Stimulated activated CD8-positive, alpha-beta memory T cell treated with anti-CD3 and anti-CD28 coated beads, Interleukin-15, amount 100 ng/mL, for 1 hour (primary cell): ENCODE data around the gene CADPS2.
"Not testable (repeated sequence)": the region's sequence is repeated elsewhere in the genome, so short reads cannot be mapped to it uniquely, and the experiment has no call there.

Experiments
- DNase-seq: peaks from one replicate; pipeline ENCODE4 v3.0.0-alpha.2; 2020; ENCODE audit warnings: low read depth

The CADPS2 gene

DNA sequence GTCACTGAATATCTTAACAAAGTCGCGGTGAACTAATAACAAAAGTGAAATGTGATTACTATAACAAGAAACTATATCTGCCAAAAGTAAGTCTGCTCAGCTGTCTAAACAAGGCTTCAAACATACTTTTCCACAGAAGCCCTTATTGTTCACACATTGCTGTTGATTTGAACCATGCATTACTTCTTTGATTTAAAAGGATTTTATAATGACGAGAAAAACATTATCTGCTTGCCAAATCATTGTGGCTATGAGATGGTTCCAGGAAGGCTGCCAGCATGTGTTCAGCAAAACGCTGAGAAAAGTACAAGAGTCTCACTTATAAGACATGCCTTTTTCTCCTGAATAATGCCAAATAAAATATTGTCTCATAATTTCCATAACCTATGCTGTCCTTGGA is 211.8 kb downstream of the CADPS2 start:
- no peak for DNase-seq

DNA sequence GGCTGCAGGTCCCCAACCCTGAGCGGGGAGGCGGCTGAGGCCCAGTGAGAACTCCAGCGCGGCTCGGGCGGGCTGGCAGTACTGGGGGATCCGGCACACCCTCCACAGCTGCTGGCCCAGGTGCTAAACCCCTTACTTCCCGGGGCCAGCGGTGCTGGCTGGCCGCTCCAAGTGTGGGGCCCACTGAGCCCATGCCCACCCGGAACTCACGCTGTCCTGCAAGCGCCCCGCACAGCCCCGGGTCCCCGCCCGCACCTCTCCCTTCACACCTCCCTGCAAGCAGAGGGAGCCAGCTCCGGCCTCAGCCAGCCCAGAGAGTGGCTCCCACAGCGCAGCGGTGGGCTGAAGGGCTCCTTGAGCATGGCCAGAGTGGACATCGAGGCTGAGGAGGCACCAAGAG is 212.3 kb downstream of the CADPS2 start:
- DNase-seq = no peak

DNA sequence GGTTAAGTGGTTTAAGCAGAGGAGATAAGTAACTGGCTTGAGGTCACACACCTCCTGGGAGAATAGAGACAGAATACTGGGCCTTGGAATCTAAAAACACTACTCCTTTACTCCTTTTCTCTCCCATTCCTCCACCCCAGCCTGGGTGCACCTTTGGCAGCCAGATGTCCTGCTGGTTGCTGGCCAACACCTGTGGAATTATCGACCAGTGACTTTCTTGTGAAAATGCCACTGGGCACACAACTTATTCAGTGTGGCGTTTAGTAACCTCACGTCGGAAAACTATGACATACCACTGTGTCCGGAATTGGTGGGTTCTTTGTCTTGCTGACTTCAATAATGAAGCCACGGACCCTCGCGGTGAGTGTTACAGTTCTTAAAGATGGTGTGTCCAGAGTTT is 213.7 kb downstream of the CADPS2 start:
- no peak for DNase-seq

DNA sequence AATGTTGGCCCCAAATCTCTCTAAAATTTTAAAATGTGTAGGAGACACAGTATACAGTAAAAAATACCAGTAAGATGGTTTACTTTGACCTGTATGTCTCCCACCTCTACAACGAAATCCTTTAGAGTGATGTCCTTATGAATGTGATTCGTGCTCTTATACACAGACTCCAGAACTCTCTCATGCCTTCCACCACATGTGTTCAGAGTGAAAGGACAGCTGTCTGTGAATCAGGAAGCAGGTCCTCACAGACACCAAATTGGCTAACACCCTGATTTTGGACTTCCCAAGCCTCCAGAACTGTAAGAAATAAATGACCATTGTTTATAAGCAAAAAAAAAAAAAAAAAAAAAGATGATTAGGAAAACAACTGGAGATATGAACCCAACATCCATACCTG is 222.5 kb downstream of the CADPS2 start:
- no peak for DNase-seq

DNA sequence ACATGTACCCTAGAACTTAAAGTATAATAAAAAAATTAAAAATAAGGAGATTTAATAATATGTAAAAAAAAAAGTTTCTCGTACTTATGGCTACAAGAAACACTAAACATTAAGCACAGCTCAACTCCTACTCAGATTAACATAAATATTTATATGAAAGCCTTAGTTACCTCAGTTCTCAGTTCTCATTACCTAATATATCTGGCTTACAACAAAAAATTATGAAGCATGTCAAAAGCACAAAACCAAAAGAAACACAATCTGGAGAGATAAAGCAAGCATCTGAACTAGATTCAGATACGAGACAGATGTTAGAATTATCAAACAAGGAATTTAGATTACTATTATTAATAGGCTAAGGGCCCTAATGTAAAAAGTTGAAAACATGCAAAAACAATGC is 227.4 kb downstream of the CADPS2 start:
- no peak for DNase-seq

DNA sequence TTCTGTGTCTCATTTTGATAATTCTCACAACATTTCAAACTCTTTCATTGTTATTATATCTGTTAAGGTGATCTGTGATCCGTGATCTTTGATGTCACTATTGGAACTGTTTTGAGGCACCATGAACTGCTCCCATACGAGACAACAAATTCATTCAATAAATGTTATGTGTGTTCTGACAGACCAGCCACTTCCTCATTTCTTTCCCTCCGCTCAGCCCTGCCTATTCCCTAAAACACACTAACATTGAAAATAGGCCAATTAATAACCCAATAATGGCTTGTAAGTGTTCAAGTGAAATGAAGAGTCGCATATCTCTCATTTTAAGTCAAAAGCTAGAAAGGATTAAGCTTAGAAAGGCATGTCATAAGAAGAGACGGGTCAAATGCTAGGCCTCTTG is 232.6 kb downstream of the CADPS2 start:
- no peak for DNase-seq

DNA sequence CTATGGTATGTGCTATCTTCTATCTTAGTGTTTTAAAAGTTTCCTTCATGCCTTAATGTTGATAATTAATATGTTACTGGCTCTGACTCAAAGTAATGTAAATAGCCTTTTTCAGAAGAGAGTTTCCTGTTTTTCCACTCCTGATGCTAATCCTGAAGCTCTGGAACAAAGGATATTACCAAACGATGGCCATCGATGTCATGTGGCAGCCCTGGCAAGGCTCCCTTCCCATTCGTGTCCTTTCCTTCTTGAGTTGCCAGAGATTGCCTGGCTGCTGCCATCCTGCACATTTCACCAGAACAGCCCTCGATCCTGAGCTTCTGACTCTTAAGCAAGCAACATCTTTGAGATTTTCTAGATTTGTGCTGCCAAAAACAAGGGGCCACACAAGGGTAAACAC is 233.4 kb downstream of the CADPS2 start:
- no peak for DNase-seq

DNA sequence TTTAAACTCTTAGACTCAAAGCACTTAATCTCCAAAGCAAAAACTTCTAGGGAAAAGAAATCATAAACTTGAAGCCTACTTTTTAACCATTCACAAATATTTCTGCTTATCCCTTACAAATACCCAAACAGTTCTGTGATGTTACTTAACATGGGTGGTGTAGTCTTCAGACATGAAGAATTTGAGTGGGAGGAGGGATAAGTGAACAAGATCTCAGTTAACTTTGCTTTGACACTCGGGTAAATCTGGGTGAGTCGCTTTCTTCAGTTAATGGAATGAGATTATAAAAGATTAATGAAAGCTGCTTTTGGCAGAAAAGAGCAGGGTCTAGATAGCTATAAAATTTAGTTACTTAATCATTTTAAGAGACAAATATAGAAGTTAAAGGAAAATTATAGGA is 234.8 kb downstream of the CADPS2 start:
- DNase-seq = no peak

DNA sequence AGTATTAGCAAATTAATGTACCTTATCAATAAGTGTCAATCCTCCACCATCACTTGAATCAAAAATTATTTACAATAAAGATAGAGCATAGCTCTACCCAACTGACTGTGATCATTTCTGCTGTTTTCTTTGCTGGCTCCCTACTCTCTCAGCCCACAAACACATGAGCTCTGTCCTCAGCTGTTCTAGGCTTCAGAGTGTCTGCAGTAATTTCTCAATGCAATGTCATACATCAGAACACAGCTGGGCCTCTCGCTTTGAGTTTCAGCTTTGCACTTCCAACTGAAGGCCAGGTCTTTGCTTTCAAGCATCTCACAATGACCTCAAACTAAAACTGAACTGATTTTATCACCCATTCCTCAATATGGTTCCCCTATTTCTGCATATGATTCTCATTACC is 243.0 kb downstream of the CADPS2 start:
- no peak for DNase-seq

DNA sequence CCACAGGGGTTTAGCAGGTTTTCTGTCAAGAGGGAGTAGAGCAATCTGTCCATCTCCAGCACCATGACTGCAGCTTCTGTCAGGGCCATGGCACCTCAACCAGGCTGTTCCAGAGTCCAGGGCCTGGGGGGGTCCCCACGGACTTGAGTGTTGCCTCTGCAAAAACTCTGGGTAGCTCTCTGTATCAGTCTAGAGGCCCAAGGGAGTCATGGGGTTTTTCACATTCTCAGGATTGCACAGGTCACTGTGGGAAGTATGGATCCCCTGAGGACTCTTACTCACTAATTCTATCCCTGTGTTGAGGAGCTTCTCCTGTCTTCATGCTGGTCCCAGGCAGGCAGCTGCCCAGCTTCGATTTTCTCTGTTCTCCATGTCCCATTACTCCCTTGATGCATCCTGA is 247.8 kb downstream of the CADPS2 start:
- no peak for DNase-seq

DNA sequence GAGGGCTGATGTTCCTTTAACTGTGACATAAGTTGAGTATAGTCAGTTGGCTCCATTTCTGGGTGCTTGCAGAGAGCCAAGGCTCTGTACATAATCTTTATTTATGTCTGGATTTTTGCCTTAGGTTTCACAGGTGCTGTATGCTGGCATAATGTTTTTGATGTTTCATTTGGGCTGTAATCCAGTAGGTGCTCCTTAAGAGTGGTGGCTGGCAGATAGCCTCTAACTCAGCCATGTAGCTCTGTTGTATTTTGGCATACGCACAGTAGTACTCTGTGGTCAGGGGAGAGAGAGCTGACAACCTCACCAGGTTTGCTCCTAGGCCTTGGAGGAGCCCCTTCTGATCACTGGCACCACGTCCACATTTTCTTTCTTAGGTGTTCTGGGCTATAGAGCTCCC is 248.5 kb downstream of the CADPS2 start:
- DNase-seq = no peak

DNA sequence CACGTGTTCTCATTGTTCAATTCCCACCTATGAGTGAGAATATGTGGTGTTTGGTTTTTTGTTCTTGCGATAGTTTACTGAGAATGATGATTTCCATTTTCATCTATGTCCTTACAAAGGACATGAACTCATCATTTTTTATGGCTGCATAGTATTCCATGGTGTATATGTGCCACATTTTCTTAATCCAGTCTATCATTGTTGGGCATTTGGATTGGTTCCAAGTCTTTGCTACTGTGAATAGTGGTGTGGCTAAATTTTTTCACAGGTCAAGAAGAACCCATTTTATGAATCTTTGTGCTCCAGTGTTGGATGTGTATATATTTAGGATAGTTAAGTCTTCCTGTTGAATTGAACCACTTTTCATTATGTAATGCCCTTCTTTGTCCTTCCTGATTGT is 250.8 kb downstream of the CADPS2 start:
- DNase-seq = not testable (repeated sequence)

DNA sequence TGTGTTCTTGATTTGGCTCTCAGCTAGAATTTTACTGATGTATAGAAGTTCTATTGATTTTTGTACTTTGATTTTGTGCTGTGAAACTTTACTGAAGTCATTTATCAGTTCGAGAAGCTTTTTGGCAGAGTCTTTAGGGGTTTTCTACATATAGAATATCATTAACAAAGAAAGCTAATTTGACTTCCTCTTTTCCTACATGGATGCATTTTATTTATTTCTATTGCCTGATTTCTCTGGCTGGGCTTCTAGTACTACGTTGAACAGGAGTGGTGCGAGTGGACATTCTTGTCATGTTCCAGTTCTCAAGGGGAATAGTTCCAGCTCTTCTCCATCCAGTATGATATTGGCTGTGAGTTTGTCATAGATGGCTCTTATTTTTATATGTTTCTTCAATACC is 252.8 kb downstream of the CADPS2 start:
- DNase-seq = no peak

DNA sequence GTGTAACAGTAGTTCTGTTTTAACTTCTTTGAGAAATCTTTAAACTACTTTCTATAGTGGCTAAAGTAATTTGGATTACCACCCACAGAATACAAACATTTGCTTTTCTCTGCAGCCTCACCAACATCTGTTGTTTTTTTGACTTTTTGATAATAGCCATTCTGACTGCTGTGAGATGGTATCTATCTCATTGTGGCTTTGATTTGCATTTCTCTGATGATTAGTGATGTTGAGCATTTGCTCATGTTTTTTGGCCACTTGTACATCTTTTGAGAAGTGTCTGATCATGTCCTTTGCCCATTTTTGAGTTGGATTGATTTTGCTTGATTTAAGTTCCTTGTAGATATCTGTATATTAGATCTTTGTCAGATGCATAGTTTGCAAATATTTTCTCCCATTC is 254.0 kb downstream of the CADPS2 start:
- DNase-seq = no peak

DNA sequence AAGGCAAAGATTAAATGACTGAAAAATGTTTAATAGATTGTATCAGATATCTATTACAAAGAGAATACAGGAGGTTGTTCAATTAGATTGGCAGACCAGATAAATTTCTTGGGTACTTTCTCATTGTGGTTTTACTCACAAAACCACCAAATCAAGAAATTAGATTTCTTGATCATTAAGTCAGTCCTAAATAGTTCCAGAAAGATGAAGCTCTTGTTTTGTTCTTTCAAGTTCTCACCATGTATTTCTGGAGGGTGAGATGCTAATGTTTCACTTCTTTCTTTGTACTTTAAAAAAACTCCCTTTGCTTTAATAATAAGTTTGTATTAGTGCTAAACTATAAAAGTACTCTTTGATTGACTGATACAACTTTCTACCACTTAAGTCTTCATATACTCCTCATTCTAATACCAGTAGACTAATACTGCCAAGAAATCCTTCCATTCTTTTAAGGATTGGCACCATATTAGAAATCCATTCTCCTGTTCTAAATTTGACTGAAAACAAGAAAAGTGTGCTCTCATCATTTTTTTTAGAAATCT is 256.8 kb downstream of the CADPS2 start:
- DNase-seq = no peak

DNA sequence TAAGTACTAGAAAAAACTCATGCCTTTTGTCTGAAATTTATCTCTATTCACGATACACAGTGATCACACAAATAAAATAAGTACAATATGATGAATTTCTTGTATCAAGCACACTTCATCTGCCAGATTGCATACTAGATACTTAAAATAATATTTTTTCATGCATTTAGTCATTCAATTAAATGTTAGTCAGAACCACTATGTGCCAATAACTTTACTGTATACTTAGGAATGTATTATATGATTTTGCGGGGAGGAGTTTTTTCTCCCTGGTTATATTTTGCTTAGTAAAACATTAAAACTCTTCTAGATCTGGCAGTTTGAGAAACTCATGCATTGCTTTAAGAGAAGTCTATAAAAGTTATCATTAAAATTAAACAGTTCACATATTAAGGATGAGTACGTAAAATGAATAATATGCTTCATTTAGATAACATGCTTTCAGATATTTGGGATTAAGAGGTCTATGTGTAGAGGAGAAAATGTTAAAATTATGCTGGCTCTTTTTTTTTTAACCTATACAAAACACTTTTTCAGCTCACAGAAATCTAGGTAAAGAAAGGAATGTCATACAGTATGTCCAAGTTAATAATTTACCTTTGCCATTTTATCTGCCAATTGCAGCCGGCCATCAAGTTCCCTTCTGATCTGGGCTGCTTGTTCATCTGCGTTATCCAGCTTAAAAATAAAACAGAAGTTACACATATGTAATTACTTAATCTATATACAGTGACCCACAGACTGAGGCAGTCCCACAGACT is 257.4 kb downstream of the CADPS2 start:
- no peak for DNase-seq

DNA sequence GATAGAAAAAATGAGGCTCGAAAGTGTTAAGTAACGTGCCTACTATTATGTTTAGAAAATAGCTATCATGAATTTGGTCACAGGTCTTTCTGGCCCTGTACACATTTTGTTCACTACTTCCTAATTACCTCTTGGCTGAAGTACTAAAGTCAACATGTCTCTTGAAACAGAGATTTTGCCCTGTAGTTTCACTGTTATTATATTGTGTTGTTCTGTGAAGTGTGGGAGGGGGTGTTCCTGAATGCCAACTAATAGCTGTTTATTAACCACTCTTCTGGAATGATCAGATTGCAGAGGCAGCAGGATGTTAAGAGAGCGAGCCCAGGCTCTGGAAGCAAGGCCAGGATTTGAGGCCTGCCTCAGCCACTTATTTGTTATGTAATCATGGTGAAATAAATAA is 259.5 kb downstream of the CADPS2 start:
- DNase-seq = no peak

DNA sequence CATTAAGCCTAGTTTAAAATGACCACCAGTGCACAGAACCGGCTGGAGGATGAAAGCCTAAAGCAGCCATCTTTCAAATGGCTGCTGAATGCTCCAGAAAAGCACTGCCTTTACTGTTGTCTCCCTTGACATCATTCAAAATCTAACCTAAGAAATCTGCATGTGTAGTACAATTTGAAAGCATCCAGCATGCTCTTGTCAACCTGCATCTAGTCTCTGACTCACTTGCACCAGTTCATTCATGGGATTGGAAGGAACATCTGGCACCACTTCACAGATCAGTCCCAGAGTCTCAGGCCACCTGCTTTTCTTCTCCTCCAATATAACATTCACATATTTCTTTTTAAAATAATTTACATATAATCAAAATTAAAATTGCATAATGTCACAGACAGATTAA is 263.6 kb downstream of the CADPS2 start:
- DNase-seq = no peak

DNA sequence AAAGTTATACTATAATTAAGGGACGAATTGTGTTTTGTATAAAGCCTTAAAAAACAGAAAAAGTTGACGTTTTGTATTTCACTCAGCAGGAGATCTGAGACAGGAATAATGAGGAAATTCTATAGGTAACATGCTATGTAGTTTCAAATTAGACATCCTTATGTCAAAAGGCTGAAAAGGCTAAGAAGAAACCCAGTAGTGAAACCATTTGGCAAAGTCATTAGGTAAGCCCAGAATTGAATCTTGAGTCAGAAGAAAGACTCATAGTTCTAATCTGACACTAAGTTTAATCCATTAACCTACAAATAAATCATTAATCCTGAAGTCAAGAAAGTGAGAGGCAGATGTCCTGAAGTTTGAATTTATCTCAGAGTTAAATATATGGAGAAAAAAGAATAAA is 266.6 kb downstream of the CADPS2 start:
- no peak for DNase-seq

DNA sequence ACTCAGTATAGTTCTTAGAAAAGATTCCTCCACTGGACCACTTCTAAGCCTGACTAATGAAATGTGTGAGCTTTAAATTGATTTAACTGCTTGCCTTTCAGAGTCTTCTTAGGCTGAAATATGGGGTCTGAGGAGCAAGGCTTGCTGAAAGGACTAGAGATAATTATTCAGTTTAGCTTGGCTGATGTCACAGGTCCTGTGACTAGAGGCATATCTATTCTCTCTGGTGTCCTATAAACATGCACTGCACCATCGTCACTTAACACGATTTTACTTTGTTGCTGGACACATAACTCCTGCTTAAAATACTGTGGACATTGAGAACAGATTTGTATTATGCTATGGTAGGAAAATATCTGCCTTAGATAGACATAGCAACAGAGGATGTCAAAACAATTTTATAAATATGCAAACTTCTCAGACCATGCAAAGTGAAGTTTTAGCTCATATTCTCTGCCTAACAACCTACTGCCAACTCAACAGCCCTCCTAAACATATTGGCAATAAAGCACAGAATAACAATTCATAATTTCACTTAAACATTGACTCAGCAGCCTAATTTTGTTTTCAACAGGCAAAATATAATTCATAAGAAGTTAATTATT is 267.6 kb downstream of the CADPS2 start:
- no peak for DNase-seq

DNA sequence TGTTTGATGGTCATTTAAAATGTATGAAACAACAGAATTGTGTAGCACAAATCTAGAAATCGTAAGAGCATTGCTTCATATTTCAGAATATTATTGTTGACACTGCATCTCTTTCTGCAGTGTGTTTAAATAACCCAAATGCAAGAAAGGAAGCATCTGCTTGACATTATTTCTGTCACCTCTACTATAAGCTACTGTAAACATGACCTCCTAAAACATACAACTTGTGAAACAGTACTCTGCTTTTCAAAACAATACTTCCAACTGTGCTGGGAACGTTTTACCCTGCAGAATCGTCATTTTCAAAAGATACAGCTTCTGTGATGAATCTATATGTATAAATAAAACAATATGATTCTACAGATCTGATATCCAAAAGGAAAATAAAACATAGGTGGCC is 269.3 kb downstream of the CADPS2 start:
- DNase-seq = no peak

DNA sequence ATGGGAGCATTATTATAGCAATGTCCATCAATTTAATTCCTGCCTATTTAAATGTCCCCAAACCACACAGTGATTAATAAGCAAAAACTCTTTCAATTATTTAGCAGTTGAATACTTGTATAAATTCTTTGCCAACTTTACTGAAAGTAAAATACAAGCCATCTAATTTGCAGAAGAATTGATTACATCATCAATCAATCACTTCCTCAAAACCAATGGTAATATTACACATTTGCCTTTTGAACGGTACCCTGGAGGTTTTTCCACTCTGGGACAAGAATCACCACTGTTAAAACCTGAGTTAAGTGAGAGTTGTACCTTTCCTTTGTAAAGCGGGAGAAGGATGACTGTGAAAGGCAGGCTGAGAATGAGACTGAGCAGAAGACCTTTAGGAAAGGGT is 280.3 kb downstream of the CADPS2 start:
- DNase-seq = no peak

DNA sequence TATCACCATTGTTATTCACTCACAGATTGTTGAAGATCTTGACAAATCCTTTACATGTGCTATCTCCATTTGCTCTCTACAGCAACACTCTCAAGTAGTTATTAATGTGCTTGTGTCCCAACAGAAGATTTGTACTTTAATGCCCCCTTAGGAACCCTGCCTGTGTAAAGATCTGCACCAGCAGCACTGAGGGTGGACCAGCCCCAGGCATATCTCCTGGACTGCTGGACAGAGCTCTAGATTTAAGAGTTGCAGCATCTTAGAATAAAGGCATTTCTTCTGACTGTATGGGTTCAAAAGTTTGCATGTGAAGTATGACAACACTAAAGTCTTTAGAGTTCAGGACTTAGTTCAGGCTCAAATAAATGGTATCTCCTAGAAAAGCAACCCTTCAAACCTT is 282.0 kb downstream of the CADPS2 start:
- DNase-seq = no peak

DNA sequence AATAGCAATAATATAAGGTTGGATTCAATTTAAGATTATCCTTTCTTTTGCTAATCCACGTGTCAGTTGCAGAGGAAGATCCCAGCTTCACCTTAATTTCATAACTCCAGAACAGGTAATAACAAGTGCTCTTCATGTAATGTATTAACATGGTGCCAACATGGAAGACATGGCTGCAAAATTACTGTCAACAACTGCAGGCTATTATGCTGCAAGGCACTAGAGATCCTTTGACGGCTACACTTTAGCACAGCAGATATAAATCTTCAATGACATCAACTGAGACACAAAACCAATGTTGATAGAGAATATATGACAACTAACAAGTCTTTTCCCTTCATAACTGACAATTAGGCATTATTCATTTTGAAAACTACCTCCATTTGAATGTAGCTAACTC is 283.5 kb downstream of the CADPS2 start:
- DNase-seq = no peak
